Measurements from ENCODE around the gene NLRC3.

- TF ChIP-seq POLR2A (IDR thresholded peaks at IDR 0.05; ENCODE audit: low read length) (no peak), GATA1 (IDR thresholded peaks at IDR 0.05; ENCODE audit: low read depth, low read length) (no peak)
Observed at GRCh38 chr16:3564130-3564888, 12.9 kb downstream of the NLRC3 start.

Measured in erythroblast (primary cell).